H1 (cell line): ENCODE data around the gene CDKN2B-AS1. TPM values are rescaled to one million over a fixed set of nuclear protein-coding genes. Genes with fewer than 3 reads are reported as not detected.

Experiments used
- polyA plus RNA-seq, 7 experiments: library from polyadenylated mRNA; depleted of rRNA in 3 of 7; stranded (reverse) in 5 of 7; unstranded in 2 of 7; fragments of >200 nt in 5 of 7; fragments of 200-250 nt in 2 of 7; gene quantifications; 1 replicate in 5 of 7; 2 replicates in 1 of 7; 4 replicates in 1 of 7; pipeline versions ENCODE4 v1.2.1 to v1.2.3, GENCODE V29; 2011 to 2013; ENCODE audit warnings: missing spikeins in 2 of 7, mixed read lengths in 2 of 7
- total RNA-seq: library from RNA; stranded (reverse); fragmentation: NEBNext Ultra II Directional; extraction: Animal tissue kit (Norgen Biotek cat#: 25700); gene quantifications from 2 replicates; pipeline ENCODE4 v1.2.1, GENCODE V29; 2021
- TF ChIP-seq, protein P1 (sequence below): fragments of 300-600 bp; sonication (generic); IDR thresholded peaks from 2 replicates; pipeline ENCODE4 v1.7.1; 2012; ENCODE audit warnings: low read length, moderate library complexity, mild to moderate bottlenecking, inconsistent platforms; ENCODE audit not compliant: insufficient replicate concordance

The CDKN2B-AS1 gene
- total and polyA plus RNA-seq, 2 of the 8 experiments (the other 6 are each of a cell fraction or from before 2014, with no cell fraction given), result not detected

DNA sequence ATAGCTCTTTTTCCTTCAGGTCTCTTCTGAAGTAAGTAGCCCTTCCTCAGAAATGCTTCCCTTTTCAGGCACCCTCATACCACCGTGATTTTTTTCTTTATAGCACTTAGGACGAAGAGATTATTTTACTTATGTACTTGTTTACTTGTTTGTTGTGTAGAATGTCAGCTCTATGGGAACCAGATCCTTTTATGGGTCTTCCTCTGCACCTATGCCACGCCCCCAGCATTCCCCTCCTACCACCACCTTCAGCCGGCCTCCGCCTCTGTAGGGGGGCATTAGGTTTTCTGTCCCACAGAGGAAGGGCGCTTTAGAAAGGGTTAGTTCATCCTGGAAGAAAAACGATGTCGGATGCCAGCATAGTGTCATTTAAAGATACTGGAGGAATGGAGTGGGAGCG lies 1.8 kb downstream of the CDKN2B-AS1 start (continued):
- TF ChIP-seq, protein P1, sequence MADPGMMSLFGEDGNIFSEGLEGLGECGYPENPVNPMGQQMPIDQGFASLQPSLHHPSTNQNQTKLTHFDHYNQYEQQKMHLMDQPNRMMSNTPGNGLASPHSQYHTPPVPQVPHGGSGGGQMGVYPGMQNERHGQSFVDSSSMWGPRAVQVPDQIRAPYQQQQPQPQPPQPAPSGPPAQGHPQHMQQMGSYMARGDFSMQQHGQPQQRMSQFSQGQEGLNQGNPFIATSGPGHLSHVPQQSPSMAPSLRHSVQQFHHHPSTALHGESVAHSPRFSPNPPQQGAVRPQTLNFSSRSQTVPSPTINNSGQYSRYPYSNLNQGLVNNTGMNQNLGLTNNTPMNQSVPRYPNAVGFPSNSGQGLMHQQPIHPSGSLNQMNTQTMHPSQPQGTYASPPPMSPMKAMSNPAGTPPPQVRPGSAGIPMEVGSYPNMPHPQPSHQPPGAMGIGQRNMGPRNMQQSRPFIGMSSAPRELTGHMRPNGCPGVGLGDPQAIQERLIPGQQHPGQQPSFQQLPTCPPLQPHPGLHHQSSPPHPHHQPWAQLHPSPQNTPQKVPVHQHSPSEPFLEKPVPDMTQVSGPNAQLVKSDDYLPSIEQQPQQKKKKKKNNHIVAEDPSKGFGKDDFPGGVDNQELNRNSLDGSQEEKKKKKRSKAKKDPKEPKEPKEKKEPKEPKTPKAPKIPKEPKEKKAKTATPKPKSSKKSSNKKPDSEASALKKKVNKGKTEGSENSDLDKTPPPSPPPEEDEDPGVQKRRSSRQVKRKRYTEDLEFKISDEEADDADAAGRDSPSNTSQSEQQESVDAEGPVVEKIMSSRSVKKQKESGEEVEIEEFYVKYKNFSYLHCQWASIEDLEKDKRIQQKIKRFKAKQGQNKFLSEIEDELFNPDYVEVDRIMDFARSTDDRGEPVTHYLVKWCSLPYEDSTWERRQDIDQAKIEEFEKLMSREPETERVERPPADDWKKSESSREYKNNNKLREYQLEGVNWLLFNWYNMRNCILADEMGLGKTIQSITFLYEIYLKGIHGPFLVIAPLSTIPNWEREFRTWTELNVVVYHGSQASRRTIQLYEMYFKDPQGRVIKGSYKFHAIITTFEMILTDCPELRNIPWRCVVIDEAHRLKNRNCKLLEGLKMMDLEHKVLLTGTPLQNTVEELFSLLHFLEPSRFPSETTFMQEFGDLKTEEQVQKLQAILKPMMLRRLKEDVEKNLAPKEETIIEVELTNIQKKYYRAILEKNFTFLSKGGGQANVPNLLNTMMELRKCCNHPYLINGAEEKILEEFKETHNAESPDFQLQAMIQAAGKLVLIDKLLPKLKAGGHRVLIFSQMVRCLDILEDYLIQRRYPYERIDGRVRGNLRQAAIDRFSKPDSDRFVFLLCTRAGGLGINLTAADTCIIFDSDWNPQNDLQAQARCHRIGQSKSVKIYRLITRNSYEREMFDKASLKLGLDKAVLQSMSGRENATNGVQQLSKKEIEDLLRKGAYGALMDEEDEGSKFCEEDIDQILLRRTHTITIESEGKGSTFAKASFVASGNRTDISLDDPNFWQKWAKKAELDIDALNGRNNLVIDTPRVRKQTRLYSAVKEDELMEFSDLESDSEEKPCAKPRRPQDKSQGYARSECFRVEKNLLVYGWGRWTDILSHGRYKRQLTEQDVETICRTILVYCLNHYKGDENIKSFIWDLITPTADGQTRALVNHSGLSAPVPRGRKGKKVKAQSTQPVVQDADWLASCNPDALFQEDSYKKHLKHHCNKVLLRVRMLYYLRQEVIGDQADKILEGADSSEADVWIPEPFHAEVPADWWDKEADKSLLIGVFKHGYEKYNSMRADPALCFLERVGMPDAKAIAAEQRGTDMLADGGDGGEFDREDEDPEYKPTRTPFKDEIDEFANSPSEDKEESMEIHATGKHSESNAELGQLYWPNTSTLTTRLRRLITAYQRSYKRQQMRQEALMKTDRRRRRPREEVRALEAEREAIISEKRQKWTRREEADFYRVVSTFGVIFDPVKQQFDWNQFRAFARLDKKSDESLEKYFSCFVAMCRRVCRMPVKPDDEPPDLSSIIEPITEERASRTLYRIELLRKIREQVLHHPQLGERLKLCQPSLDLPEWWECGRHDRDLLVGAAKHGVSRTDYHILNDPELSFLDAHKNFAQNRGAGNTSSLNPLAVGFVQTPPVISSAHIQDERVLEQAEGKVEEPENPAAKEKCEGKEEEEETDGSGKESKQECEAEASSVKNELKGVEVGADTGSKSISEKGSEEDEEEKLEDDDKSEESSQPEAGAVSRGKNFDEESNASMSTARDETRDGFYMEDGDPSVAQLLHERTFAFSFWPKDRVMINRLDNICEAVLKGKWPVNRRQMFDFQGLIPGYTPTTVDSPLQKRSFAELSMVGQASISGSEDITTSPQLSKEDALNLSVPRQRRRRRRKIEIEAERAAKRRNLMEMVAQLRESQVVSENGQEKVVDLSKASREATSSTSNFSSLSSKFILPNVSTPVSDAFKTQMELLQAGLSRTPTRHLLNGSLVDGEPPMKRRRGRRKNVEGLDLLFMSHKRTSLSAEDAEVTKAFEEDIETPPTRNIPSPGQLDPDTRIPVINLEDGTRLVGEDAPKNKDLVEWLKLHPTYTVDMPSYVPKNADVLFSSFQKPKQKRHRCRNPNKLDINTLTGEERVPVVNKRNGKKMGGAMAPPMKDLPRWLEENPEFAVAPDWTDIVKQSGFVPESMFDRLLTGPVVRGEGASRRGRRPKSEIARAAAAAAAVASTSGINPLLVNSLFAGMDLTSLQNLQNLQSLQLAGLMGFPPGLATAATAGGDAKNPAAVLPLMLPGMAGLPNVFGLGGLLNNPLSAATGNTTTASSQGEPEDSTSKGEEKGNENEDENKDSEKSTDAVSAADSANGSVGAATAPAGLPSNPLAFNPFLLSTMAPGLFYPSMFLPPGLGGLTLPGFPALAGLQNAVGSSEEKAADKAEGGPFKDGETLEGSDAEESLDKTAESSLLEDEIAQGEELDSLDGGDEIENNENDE, result peak; percentile 52
